GM12878 (cell line): ENCODE data around the gene C3orf33. TPM values are rescaled to one million over a fixed set of nuclear protein-coding genes. Genes with fewer than 3 reads are reported as not detected.

Experiments
- ATAC-seq: fragments of 200-7000 bp; cut with Tn5 transposase; 3 replicates; pipeline ENCODE4 v1.9.1; 2020; ENCODE audit warnings: mild to moderate bottlenecking, moderate library complexity
- BruUV-seq: library from RNA; stranded (reverse); fragments of 400-500 nt; replicated peaks from 2 replicates; lab custom pipeline; 2021; lab: Mats Ljungman, UMichigan
- CTCF ChIA-PET: fragments of 300-600 bp; sonication (Branson Sonifier 250); formaldehyde crosslinking; extraction: SDS; loops from one replicate; lab custom pipeline; 2021; ENCODE audit warnings: inconsistent platforms; lab: Yijun Ruan, JAX
- POLR2A ChIA-PET: fragments of 350-600 bp; formaldehyde crosslinking; extraction: SDS; loops from one replicate; lab custom pipeline; 2021; ENCODE audit warnings: inconsistent platforms; lab: Charles Lee
- RAD21 ChIA-PET: fragments of 300-600 bp; sonication (Branson Sonifier 250); formaldehyde crosslinking; loops from one replicate; lab custom pipeline; 2023; ENCODE audit warnings: antibody characterized with exemption; ENCODE audit not compliant: unreplicated experiment; lab: Charles Lee
- SMC1A ChIA-PET: fragments of 300-600 bp; sonication (Branson Sonifier 250); formaldehyde crosslinking; loops from one replicate; lab custom pipeline; 2023; ENCODE audit not compliant: unreplicated experiment, uncharacterized antibody; lab: Charles Lee
- DNase-seq: peaks from one replicate; pipeline ENCODE4 v3.0.0-alpha.2; 2011; ENCODE audit warnings: low read depth, low spot score
- FAIRE-seq: peaks from 3 replicates; lab custom pipeline; 2011; peaks lifted over from hg19 to GRCh38; lab: Jason Lieb, UNC
- H2AFZ ChIP-seq: 2 replicates; pipeline ENCODE4 v1.6.0; 2011; ENCODE audit warnings: low read depth, low read length, control low read depth; ENCODE audit not compliant: control insufficient read depth
- H3K27ac ChIP-seq: 2 replicates; pipeline ENCODE4 v1.5.1; 2011; ENCODE audit warnings: control low read depth; ENCODE audit not compliant: control insufficient read depth, insufficient read depth
- H3K27me3 ChIP-seq, 2 experiments: replicated peaks in 1 of 2; 2 replicates each; pipeline versions ENCODE4 v1.6.0 to v1.6.1; 2011; ENCODE audit warnings: low read length in 1 of 2; ENCODE audit not compliant: control insufficient read depth in 2 of 2, insufficient read depth in 2 of 2
- H3K36me3 ChIP-seq, 2 experiments: 2 replicates each; pipeline ENCODE4 v1.5.1; 2011; ENCODE audit warnings: low read length in 1 of 2; ENCODE audit not compliant: control insufficient read depth in 2 of 2, insufficient read depth in 2 of 2
- H3K4me1 ChIP-seq: 2 replicates; pipeline ENCODE4 v1.6.1; 2011; ENCODE audit warnings: mild to moderate bottlenecking, low read length, moderate library complexity, mixed read lengths; ENCODE audit not compliant: control insufficient read depth, insufficient read depth
- H3K4me2 ChIP-seq: 2 replicates; pipeline ENCODE4 v1.6.0; 2011; ENCODE audit warnings: control low read depth; ENCODE audit not compliant: control insufficient read depth, insufficient read depth
- H3K4me3 ChIP-seq: fragments of 200-600 bp; sonication (generic); 2 replicates; pipeline ENCODE4 v1.5.1; 2016
- H3K79me2 ChIP-seq: 2 replicates; pipeline ENCODE4 v1.6.0; 2011; ENCODE audit warnings: low read length; ENCODE audit not compliant: control insufficient read depth, insufficient read depth
- H3K9ac ChIP-seq: 2 replicates; pipeline ENCODE4 v1.8.0; 2011; ENCODE audit warnings: low read length, control low read depth, mixed read lengths; ENCODE audit not compliant: control insufficient read depth, insufficient read depth
- H3K9me3 ChIP-seq: replicated peaks from 3 replicates; pipeline ENCODE4 v1.5.1; 2011; ENCODE audit warnings: mild to moderate bottlenecking, low read length; ENCODE audit not compliant: control insufficient read depth, insufficient read depth
- H4K20me1 ChIP-seq: 2 replicates; pipeline ENCODE4 v1.6.0; 2011; ENCODE audit not compliant: control insufficient read depth, insufficient read depth
- CBFB ChIP-seq: IDR thresholded peaks from 2 replicates; pipeline ENCODE4 v1.6.1; 2016; ENCODE audit warnings: antibody characterized with exemption, low read depth
- DPF2 ChIP-seq: fragments of 450-650 bp; IDR thresholded peaks from 2 replicates; pipeline ENCODE4 v1.6.1; 2017; ENCODE audit warnings: mild to moderate bottlenecking
- FOXK2 ChIP-seq: fragments of 450-650 bp; IDR thresholded peaks from 2 replicates; pipeline ENCODE4 v1.6.1; 2017; ENCODE audit warnings: mild to moderate bottlenecking, moderate library complexity
- HDAC2 ChIP-seq: fragments of 200-600 bp; sonication (generic); IDR thresholded peaks from 2 replicates; pipeline ENCODE4 v1.6.1; 2017
- JUND ChIP-seq: IDR thresholded peaks from 2 replicates; pipeline ENCODE4 v1.6.1; 2012; ENCODE audit warnings: low read depth, mild to moderate bottlenecking, low read length, improper control_type of control experiment, moderate library complexity
- KAT2A ChIP-seq: conservative IDR thresholded peaks from 2 replicates; pipeline ENCODE4 v1.6.1; 2011; ENCODE audit warnings: low read depth, low read length; ENCODE audit not compliant: control insufficient read depth
- MYC ChIP-seq: IDR thresholded peaks from 2 replicates; pipeline ENCODE4 v1.6.1; 2011; ENCODE audit warnings: mild to moderate bottlenecking, low read length, moderate library complexity, inconsistent platforms; ENCODE audit not compliant: insufficient read depth, insufficient replicate concordance, insufficient read length, severe bottlenecking
- NFXL1 ChIP-seq: fragments of 450-650 bp; IDR thresholded peaks from 2 replicates; pipeline ENCODE4 v1.6.1; 2017; ENCODE audit warnings: antibody characterized with exemption, mild to moderate bottlenecking, borderline replicate concordance
- PAX5 ChIP-seq: IDR thresholded peaks from 2 replicates; pipeline ENCODE4 v1.6.1; 2011; ENCODE audit warnings: low read depth, low read length, borderline replicate concordance
- POU2F2 ChIP-seq: IDR thresholded peaks from 3 replicates; pipeline ENCODE4 v1.6.1; 2011; ENCODE audit warnings: low read depth, mild to moderate bottlenecking, low read length, borderline replicate concordance
- SIX5 ChIP-seq: IDR thresholded peaks from 2 replicates; pipeline ENCODE4 v1.6.1; 2011; ENCODE audit warnings: mild to moderate bottlenecking, low read depth, low read length, moderate library complexity; ENCODE audit not compliant: severe bottlenecking
- SMAD1 ChIP-seq: fragments of 450-650 bp; IDR thresholded peaks from 2 replicates; pipeline ENCODE4 v1.6.1; 2018; ENCODE audit warnings: mild to moderate bottlenecking, low read depth; ENCODE audit not compliant: partially characterized antibody
- STAT1 ChIP-seq: fragments of 450-650 bp; conservative IDR thresholded peaks from 2 replicates; pipeline ENCODE4 v1.6.1; 2014; ENCODE audit warnings: antibody characterized with exemption, mild to moderate bottlenecking
- WRNIP1 ChIP-seq: IDR thresholded peaks from 2 replicates; pipeline ENCODE4 v1.6.1; 2011; ENCODE audit warnings: low read depth, low read length, improper control_type of control experiment, borderline replicate concordance
- ZBTB4 ChIP-seq: fragments of 450-650 bp; formaldehyde crosslinking; IDR thresholded peaks from 2 replicates; pipeline ENCODE4 v1.4.0; 2022; ENCODE audit warnings: mild to moderate bottlenecking, moderate library complexity
- ZNF207 ChIP-seq: fragments of 450-650 bp; IDR thresholded peaks from 2 replicates; pipeline ENCODE4 v1.6.1; 2014; ENCODE audit warnings: antibody characterized with exemption, mild to moderate bottlenecking, borderline replicate concordance
- ZNF687 ChIP-seq: fragments of 450-650 bp; IDR thresholded peaks from 2 replicates; pipeline ENCODE4 v1.6.1; 2017; ENCODE audit warnings: mild to moderate bottlenecking, moderate library complexity
- ZSCAN29 ChIP-seq: fragments of 450-650 bp; IDR thresholded peaks from 2 replicates; pipeline ENCODE4 v1.6.1; 2017; ENCODE audit warnings: mild to moderate bottlenecking, moderate library complexity
- WGBS: methylation state at CpG from one replicate; pipeline ENCODE4 v1.1.6; 2016; ENCODE audit warnings: low lambda C conversion rate; ENCODE audit not compliant: insufficient replicate concordance, insufficient coverage; ENCODE audit errors: missing lambda C conversion rate; 5-methylcytosine and 5-hydroxymethylcytosine counted together
- in situ Hi-C: fragments of 300-500 bp; cut with MboI; formaldehyde crosslinking; loops from 9 replicates; pipeline ENCODE4 v1.14.3; 2018; ENCODE audit warnings: mixed read lengths
- intact Hi-C: fragments of 100-400 bp; cut with micrococcal nuclease; formaldehyde crosslinking; loops from one replicate; pipeline ENCODE4 v1.14.2; 2022; ENCODE audit not compliant: unreplicated experiment
- polyA plus RNA-seq, 11 experiments: library from polyadenylated mRNA; depleted of rRNA in 4 of 11; unstranded in 6 of 11; stranded (reverse) in 5 of 11; fragments of >200 nt; fragmentation: Nextera tagmentation in 4 of 11; fragmentation: Illumina TruSeq in 1 of 11; extraction: Ambion mirVana in 4 of 11; extraction: Trizol in 1 of 11; gene quantifications; 1 replicate in 1 of 11; 2 replicates in 10 of 11; pipeline versions ENCODE4 v1.2.1 to v1.2.3, GENCODE V29; 2011 to 2016; ENCODE audit warnings: inconsistent platforms in 2 of 11, missing spikeins in 2 of 11, low read depth in 1 of 11
- total RNA-seq, 4 experiments: library from RNA; depleted of rRNA in 3 of 4; stranded (reverse); fragments of >200 nt in 3 of 4; fragmentation: Illumina TruSeq in 1 of 4; extraction: Trizol in 1 of 4; gene quantifications; 2 replicates each; pipeline versions ENCODE4 v1.2.1 to v1.2.3, GENCODE V29; 2013 to 2021

The C3orf33 gene
- total and polyA plus RNA-seq, 10 of the 15 experiments (the other 5 are each of a cell fraction or from before 2014, with no cell fraction given) = 0.35 to 1.7 (median 0.90) TPM

GRCh38 chr3:155792532-155792931 is 13.5 kb downstream of the C3orf33 start:
- Histone ChIP-seq H3K4me1 (no peaks in the 10 kb centered on the region), H4K20me1 (no peaks in the 10 kb centered on the region), H3K4me3 (no peak overlapping the region), H3K9me3 (no peaks in the 10 kb centered on the region; the same call in 2 of the 3 replicates), H3K36me3 (no peaks in the 10 kb centered on the region), H3K9ac (no peak overlapping the region), H3K79me2 (no peaks in the 10 kb centered on the region), H3K27me3 (no peaks in the 10 kb centered on the region), H3K4me2 (no peak overlapping the region), H2AFZ (no peak overlapping the region), H3K27ac (no peak overlapping the region)
- no peak for ATAC-seq
- ChIA-PET RAD21 (no interaction called here), POLR2A (interaction anchor here (0.7 kb wide), 1 partner anchor 148 kb away, joined by 6 read pairs; no protein-coding TSS in a partner anchor), SMC1A (interaction anchor here (0.6 kb wide), 1 partner anchor 13 kb away, joined by 3 read pairs; the partner anchor contains the start of gene C3orf33), CTCF (no interaction called here)
- no TSS peak for BruUV-seq
- FAIRE-seq = no peak
- in situ Hi-C loops = no loop called here
- intact Hi-C loops = no loop called here
- DNase-seq = no peak
- 83% methylated on average over 1 of the region's 1 CpG for WGBS
- no peak for TF ChIP-seq JUND
- TF ChIP-seq PAX5 = no peak
- no peak for TF ChIP-seq NFXL1
- no peak for TF ChIP-seq MYC
- TF ChIP-seq POU2F2 = no peak
- TF ChIP-seq ZBTB4 = no peak
- TF ChIP-seq SMAD1 = no peak
- TF ChIP-seq WRNIP1 = no peak
- TF ChIP-seq SIX5 = no peak
- TF ChIP-seq KAT2A = no peak
- no peak for TF ChIP-seq DPF2
- no peak for TF ChIP-seq FOXK2
- no peak for TF ChIP-seq HDAC2
- no peak for TF ChIP-seq STAT1
- no peak for TF ChIP-seq ZSCAN29
- TF ChIP-seq CBFB = no peak
- TF ChIP-seq ZNF207 = no peak
- TF ChIP-seq ZNF687 = no peak
